Stimulated activated CD4-positive, alpha-beta T cell treated with anti-CD3 and anti-CD28 coated beads, Interleukin-2, amount 100 ng/mL, for 24 hours (primary cell): ENCODE results near the gene DEPDC5.

Source experiments
- DNase-seq, 2 donors: peaks; one replicate each; pipeline ENCODE4 v3.0.0-alpha.2; 2020

Gene DEPDC5

GRCh38 chr22:31897842-31898805 is 144.3 kb downstream of the DEPDC5 start:
- DNase-seq = no peak

- DNase-seq = no peak
Observed at GRCh38 chr22:31898926-31899325, 145.1 kb downstream of the DEPDC5 start.

DNA sequence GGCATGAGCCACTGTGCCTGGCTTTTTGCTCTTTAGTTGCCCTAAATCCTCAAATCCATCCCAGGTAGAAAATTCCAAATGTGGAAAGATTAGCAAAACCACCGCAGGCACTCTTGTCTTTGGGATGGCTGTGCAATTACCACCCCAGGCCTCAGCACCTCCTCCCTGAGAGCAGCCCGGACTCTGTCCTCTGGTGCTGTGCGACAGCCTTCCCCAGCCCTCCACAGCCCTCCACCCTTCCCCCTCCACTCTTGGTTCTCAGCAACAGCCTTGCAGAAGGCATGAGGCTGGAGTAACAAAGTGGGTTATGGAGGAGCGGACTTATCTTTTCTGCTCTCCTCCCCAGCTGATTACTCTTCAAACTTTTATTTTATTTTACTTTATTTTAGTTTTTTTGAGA is 145.8 kb downstream of the DEPDC5 start:
- no peak for DNase-seq

GRCh38 chr22:31901388-31902137 is 147.7 kb downstream of the DEPDC5 start:
- no peak for DNase-seq

DNA sequence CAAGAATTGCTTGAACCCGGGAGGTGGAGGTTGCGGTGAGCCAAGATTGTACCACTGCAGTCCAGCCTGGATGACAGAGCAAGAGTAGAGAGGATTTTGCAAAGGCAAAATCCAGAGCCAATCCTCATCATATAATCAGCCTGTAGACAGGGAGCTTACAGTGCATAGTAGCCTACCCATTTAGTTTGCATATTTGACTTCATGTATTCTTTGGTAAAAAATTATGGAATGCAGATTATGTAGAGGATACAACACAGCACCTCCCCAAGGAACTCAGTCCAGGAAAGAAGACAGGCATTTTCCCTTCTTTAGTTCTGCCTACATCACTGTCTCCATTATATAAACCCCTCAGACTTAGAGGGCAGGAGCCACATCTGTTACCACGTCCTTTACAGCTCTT is 150.8 kb downstream of the DEPDC5 start:
- DNase-seq = no peak

GRCh38 chr22:31905356-31905755 is 151.5 kb downstream of the DEPDC5 start:
- DNase-seq = no peak

GRCh38 chr22:31906086-31906485 is 152.3 kb downstream of the DEPDC5 start:
- no peak for DNase-seq

DNA sequence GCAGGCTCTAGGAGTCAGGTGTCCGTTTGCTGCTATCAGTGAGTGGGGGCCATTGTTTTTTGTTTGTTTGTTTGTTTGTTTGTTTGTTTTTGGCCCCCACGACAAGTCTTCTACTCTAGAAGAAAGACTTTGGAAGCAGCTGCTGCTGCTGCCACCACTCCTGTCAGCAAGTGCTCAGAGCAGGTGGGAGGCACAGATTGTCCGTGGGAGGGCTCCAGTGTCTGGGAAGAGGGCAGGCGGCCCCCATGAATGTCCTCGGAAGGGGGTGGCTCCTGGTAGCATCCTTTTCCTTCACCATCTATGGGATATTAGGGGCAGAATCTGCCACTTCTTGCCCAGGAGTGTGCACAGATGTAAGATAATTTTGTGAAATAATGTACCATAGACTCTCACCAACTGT is 152.8 kb downstream of the DEPDC5 start:
- DNase-seq = no peak

- DNase-seq = no peak
Observed at GRCh38 chr22:31909977-31910376, 156.2 kb downstream of the DEPDC5 start.

- DNase-seq = no peak
Observed at GRCh38 chr22:31911565-31912406, 158.0 kb downstream of the DEPDC5 start.

- no peak for DNase-seq
Observed at GRCh38 chr22:31912407-31912743, 158.6 kb downstream of the DEPDC5 start.

GRCh38 chr22:31915586-31915985 is 161.8 kb downstream of the DEPDC5 start:
- DNase-seq = no peak

- peak in 1 of 2 donors; percentile 7 for DNase-seq
Observed at GRCh38 chr22:31917227-31917921, 163.6 kb downstream of the DEPDC5 start.

DNA sequence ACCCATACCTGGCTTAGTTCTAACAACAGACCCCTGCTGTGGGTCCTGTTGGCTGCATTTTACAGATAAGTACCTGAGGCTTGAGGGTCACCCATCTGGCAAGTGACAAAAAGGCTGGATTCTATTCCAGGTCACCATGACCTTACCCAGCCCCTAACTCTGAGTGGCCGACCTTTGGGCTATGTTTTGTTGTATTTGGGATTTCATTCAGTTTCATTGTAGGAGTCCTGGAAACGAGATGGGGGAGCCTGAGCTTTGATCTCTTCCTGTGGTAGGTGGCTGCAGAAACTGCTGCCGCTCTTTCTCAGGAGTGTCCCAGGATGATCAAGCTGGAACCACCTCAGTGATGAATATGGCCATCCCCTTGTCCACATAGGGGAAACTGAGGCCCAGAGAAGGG is 165.9 kb downstream of the DEPDC5 start:
- DNase-seq = no peak

DNA sequence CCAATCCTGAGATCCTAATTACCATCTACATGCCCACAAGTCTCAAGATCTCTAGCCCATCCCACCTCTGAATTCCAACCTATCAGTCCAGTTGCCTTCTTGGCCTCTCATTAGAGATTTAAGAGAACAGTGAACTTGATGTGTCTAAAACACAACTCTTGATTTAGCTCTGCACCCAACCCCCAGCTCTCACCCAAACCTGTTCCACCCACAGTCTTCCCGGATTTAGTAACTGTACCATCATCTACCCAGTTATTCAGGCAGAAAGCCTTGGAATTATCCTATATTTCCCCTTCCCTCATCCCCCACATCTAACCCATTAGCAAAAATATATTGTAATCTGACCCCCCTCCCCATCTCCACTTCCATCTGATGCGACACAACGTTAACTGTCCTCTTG is 166.5 kb downstream of the DEPDC5 start:
- no peak for DNase-seq

GRCh38 chr22:31921106-31921505 is 167.3 kb downstream of the DEPDC5 start:
- DNase-seq = no peak

DNA sequence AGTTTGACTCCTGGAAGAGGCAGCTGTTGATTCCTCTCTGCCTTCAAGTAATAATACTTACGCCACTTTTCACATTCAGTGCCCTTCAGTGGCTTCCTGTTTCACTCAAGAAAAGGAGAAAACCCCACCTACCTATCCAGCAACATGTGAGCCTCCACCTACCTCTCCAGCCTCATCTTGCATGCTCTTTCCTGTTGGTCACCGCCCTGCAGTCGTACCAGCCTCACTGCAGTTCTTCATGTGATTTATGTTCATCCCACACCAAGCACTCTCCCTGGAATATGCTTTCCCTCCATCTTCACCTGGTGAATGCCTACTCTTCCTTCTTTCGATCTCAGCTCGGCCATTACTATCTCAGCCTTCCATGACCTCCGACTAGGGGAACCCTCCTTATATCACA is 168.7 kb downstream of the DEPDC5 start:
- DNase-seq = no peak

- no peak for DNase-seq
Observed at GRCh38 chr22:31923136-31923535, 169.3 kb downstream of the DEPDC5 start.

- DNase-seq = no peak
Observed at GRCh38 chr22:31923747-31924146, 169.9 kb downstream of the DEPDC5 start.

- DNase-seq = no peak
Observed at GRCh38 chr22:31925056-31925455, 171.2 kb downstream of the DEPDC5 start.

- no peak for DNase-seq
Observed at GRCh38 chr22:31926024-31926423, 172.2 kb downstream of the DEPDC5 start.

- no peak for DNase-seq
Observed at GRCh38 chr22:31926969-31927368, 173.2 kb downstream of the DEPDC5 start.

DNA sequence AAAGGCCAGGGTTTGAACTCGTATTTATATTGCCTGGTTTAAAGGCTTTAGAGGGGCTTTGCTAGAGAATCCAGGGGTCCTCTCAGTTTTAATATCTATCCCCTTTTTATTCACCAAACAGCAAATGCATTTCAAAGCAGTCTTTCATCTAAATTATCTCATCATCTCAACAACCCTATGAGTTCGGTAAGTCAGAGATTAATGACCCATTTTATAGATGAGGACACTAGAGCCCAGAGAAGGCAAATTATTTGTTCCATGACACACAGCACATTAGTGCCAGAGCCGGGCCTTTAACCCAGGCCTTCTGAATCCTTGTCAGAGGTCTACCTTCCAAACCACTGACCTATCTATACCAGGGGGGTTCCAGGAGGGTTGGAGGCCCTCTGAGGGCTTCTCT is 173.7 kb downstream of the DEPDC5 start:
- no peak for DNase-seq
